Measurements from ENCODE around the gene ADAMTS16. TPM values are rescaled to one million over a fixed set of nuclear protein-coding genes. Genes with fewer than 3 reads are reported as not detected.

The ADAMTS16 gene
- polyA plus RNA-seq, 1 donor: 1.2 TPM

- no CpG with 5 or more reads among the region's 8 CpGs for WGBS (ENCODE audit: insufficient coverage, low lambda C conversion rate)
- H3K27me3 ChIP-seq (ENCODE audit: control insufficient read depth, insufficient read depth, low read length): no peaks in the 10 kb centered on the region
- no peak for DNase-seq
- no peak overlapping the region for H3K27ac ChIP-seq (ENCODE audit: low read length)
- no peaks in the 10 kb centered on the region for H3K9me3 ChIP-seq (ENCODE audit: control insufficient read depth, low read depth, low read length)
- no peaks in the 10 kb centered on the region for H3K4me1 ChIP-seq (ENCODE audit: control insufficient read depth, insufficient read depth, low read length)
- no peaks in the 10 kb centered on the region for H3K36me3 ChIP-seq (ENCODE audit: control insufficient read depth, insufficient read depth, low read length)
- no peak overlapping the region for H3K4me3 ChIP-seq (ENCODE audit: low read length)
These were observed 91.4 kb downstream of the ADAMTS16 start for GRCh38 chr5:5231576-5231975.

GRCh38 chr5:5234912-5235311 is 94.8 kb downstream of the ADAMTS16 start:
- no peaks in the 10 kb centered on the region for H3K27me3 ChIP-seq (ENCODE audit: control insufficient read depth, insufficient read depth, low read length)
- no CpG with 5 or more reads among the region's 11 CpGs for WGBS (ENCODE audit: insufficient coverage, low lambda C conversion rate)

GRCh38 chr5:5235685-5236084 is 95.6 kb downstream of the ADAMTS16 start:
- no peak overlapping the region for H3K4me3 ChIP-seq (ENCODE audit: low read length)
- H3K4me1 ChIP-seq (ENCODE audit: control insufficient read depth, insufficient read depth, low read length): no peaks in the 10 kb centered on the region
- H3K27me3 ChIP-seq (ENCODE audit: control insufficient read depth, insufficient read depth, low read length): no peaks in the 10 kb centered on the region
- DNase-seq: no peak
- no peaks in the 10 kb centered on the region for H3K36me3 ChIP-seq (ENCODE audit: control insufficient read depth, insufficient read depth, low read length)
- no peaks in the 10 kb centered on the region for H3K9me3 ChIP-seq (ENCODE audit: control insufficient read depth, low read depth, low read length)
- no peak overlapping the region for H3K27ac ChIP-seq (ENCODE audit: low read length)
- WGBS (ENCODE audit: insufficient coverage, low lambda C conversion rate): 47% methylated on average over 2 of the region's 4 CpGs

More at GRCh38 chr5:5234912-5235311, 94.8 kb downstream of the ADAMTS16 start:
- no peak overlapping the region for H3K4me3 ChIP-seq (ENCODE audit: low read length)
- H3K36me3 ChIP-seq (ENCODE audit: control insufficient read depth, insufficient read depth, low read length): no peaks in the 10 kb centered on the region
- no peak overlapping the region for H3K27ac ChIP-seq (ENCODE audit: low read length)
- no peaks in the 10 kb centered on the region for H3K9me3 ChIP-seq (ENCODE audit: control insufficient read depth, low read depth, low read length)
- DNase-seq: no peak
- H3K4me1 ChIP-seq (ENCODE audit: control insufficient read depth, insufficient read depth, low read length): no peaks in the 10 kb centered on the region

GRCh38 chr5:5239191-5239590 is 99.1 kb downstream of the ADAMTS16 start:
- no peak for DNase-seq
- H3K36me3 ChIP-seq (ENCODE audit: control insufficient read depth, insufficient read depth, low read length): no peaks in the 10 kb centered on the region
- WGBS (ENCODE audit: insufficient coverage, low lambda C conversion rate): no CpG with 5 or more reads among the region's 10 CpGs
- H3K4me1 ChIP-seq (ENCODE audit: control insufficient read depth, insufficient read depth, low read length): no peaks in the 10 kb centered on the region
- no peak overlapping the region for H3K4me3 ChIP-seq (ENCODE audit: low read length)
- no peak overlapping the region for H3K27ac ChIP-seq (ENCODE audit: low read length)
- no peaks in the 10 kb centered on the region for H3K9me3 ChIP-seq (ENCODE audit: control insufficient read depth, low read depth, low read length)
- no peaks in the 10 kb centered on the region for H3K27me3 ChIP-seq (ENCODE audit: control insufficient read depth, insufficient read depth, low read length)

- H3K27me3 ChIP-seq (ENCODE audit: control insufficient read depth, insufficient read depth, low read length): no peaks in the 10 kb centered on the region
- no peaks in the 10 kb centered on the region for H3K36me3 ChIP-seq (ENCODE audit: control insufficient read depth, insufficient read depth, low read length)
- no peak overlapping the region for H3K4me3 ChIP-seq (ENCODE audit: low read length)
- no peaks in the 10 kb centered on the region for H3K4me1 ChIP-seq (ENCODE audit: control insufficient read depth, insufficient read depth, low read length)
- H3K9me3 ChIP-seq (ENCODE audit: control insufficient read depth, low read depth, low read length): no peaks in the 10 kb centered on the region
- DNase-seq: no peak
- no peak overlapping the region for H3K27ac ChIP-seq (ENCODE audit: low read length)
- no CpG with 5 or more reads among the region's 8 CpGs for WGBS (ENCODE audit: insufficient coverage, low lambda C conversion rate)
These were observed 100.1 kb downstream of the ADAMTS16 start for GRCh38 chr5:5240234-5240633.

GRCh38 chr5:5242056-5242455 is 101.9 kb downstream of the ADAMTS16 start:
- no CpG with 5 or more reads among the region's 11 CpGs for WGBS (ENCODE audit: insufficient coverage, low lambda C conversion rate)
- Histone ChIP-seq H3K36me3 (ENCODE audit: control insufficient read depth, insufficient read depth, low read length) (no peaks in the 10 kb centered on the region), H3K9me3 (ENCODE audit: control insufficient read depth, low read depth, low read length) (no peaks in the 10 kb centered on the region), H3K4me3 (ENCODE audit: low read length) (no peak overlapping the region), H3K27ac (ENCODE audit: low read length) (no peak overlapping the region), H3K4me1 (ENCODE audit: control insufficient read depth, insufficient read depth, low read length) (no peaks in the 10 kb centered on the region), H3K27me3 (ENCODE audit: control insufficient read depth, insufficient read depth, low read length) (no peaks in the 10 kb centered on the region)
- no peak for DNase-seq

- Histone ChIP-seq H3K27me3 (ENCODE audit: control insufficient read depth, insufficient read depth, low read length) (no peaks in the 10 kb centered on the region), H3K4me1 (ENCODE audit: control insufficient read depth, insufficient read depth, low read length) (no peaks in the 10 kb centered on the region), H3K27ac (ENCODE audit: low read length) (no peak overlapping the region), H3K9me3 (ENCODE audit: control insufficient read depth, low read depth, low read length) (peaks cover 1% of the 10 kb centered on the region), H3K36me3 (ENCODE audit: control insufficient read depth, insufficient read depth, low read length) (no peaks in the 10 kb centered on the region), H3K4me3 (ENCODE audit: low read length) (no peak overlapping the region)
- WGBS (ENCODE audit: insufficient coverage, low lambda C conversion rate): 100% methylated on average over 2 of the region's 8 CpGs
- DNase-seq: no peak
These were observed 106.6 kb downstream of the ADAMTS16 start for GRCh38 chr5:5246736-5247135.

- no peak for DNase-seq
- Histone ChIP-seq H3K36me3 (ENCODE audit: control insufficient read depth, insufficient read depth, low read length) (no peaks in the 10 kb centered on the region), H3K27me3 (ENCODE audit: control insufficient read depth, insufficient read depth, low read length) (no peaks in the 10 kb centered on the region), H3K27ac (ENCODE audit: low read length) (no peak overlapping the region), H3K4me1 (ENCODE audit: control insufficient read depth, insufficient read depth, low read length) (no peaks in the 10 kb centered on the region), H3K9me3 (ENCODE audit: control insufficient read depth, low read depth, low read length) (peaks cover 4% of the 10 kb centered on the region), H3K4me3 (ENCODE audit: low read length) (no peak overlapping the region)
- no CpG with 5 or more reads among the region's 6 CpGs for WGBS (ENCODE audit: insufficient coverage, low lambda C conversion rate)
These were observed 110.6 kb downstream of the ADAMTS16 start for GRCh38 chr5:5250758-5251157.

GRCh38 chr5:5252106-5252505 is 112.0 kb downstream of the ADAMTS16 start:
- Histone ChIP-seq H3K27ac (ENCODE audit: low read length) (no peak overlapping the region), H3K36me3 (ENCODE audit: control insufficient read depth, insufficient read depth, low read length) (no peaks in the 10 kb centered on the region), H3K4me1 (ENCODE audit: control insufficient read depth, insufficient read depth, low read length) (no peaks in the 10 kb centered on the region), H3K4me3 (ENCODE audit: low read length) (no peak overlapping the region), H3K9me3 (ENCODE audit: control insufficient read depth, low read depth, low read length) (peaks cover 4% of the 10 kb centered on the region), H3K27me3 (ENCODE audit: control insufficient read depth, insufficient read depth, low read length) (no peaks in the 10 kb centered on the region)
- DNase-seq: no peak
- WGBS (ENCODE audit: insufficient coverage, low lambda C conversion rate): no CpG with 5 or more reads among the region's 8 CpGs

- no peak for DNase-seq
- no CpG with 5 or more reads among the region's 5 CpGs for WGBS (ENCODE audit: insufficient coverage, low lambda C conversion rate)
- Histone ChIP-seq H3K4me3 (ENCODE audit: low read length) (no peak overlapping the region), H3K27me3 (ENCODE audit: control insufficient read depth, insufficient read depth, low read length) (no peaks in the 10 kb centered on the region), H3K4me1 (ENCODE audit: control insufficient read depth, insufficient read depth, low read length) (no peaks in the 10 kb centered on the region), H3K9me3 (ENCODE audit: control insufficient read depth, low read depth, low read length) (no peaks in the 10 kb centered on the region), H3K36me3 (ENCODE audit: control insufficient read depth, insufficient read depth, low read length) (no peaks in the 10 kb centered on the region), H3K27ac (ENCODE audit: low read length) (no peak overlapping the region)
These were observed 117.2 kb downstream of the ADAMTS16 start for GRCh38 chr5:5257353-5257752.

GRCh38 chr5:5258564-5258963 is 118.4 kb downstream of the ADAMTS16 start:
- no CpG with 5 or more reads among the region's 1 CpG for WGBS (ENCODE audit: insufficient coverage, low lambda C conversion rate)
- DNase-seq: no peak

More at GRCh38 chr5:5258564-5258963, 118.4 kb downstream of the ADAMTS16 start:
- Histone ChIP-seq H3K36me3 (ENCODE audit: control insufficient read depth, insufficient read depth, low read length) (no peaks in the 10 kb centered on the region), H3K9me3 (ENCODE audit: control insufficient read depth, low read depth, low read length) (no peaks in the 10 kb centered on the region), H3K4me1 (ENCODE audit: control insufficient read depth, insufficient read depth, low read length) (no peaks in the 10 kb centered on the region), H3K4me3 (ENCODE audit: low read length) (no peak overlapping the region), H3K27me3 (ENCODE audit: control insufficient read depth, insufficient read depth, low read length) (no peaks in the 10 kb centered on the region), H3K27ac (ENCODE audit: low read length) (no peak overlapping the region)
